ENCODE data around the gene SSH2. TPM values are rescaled to one million over a fixed set of nuclear protein-coding genes. Genes with fewer than 3 reads are reported as not detected.

SSH2 gene
- total RNA-seq, 2 experiments from 2014 or later = 37.5 to 43.5 TPM

DNA sequence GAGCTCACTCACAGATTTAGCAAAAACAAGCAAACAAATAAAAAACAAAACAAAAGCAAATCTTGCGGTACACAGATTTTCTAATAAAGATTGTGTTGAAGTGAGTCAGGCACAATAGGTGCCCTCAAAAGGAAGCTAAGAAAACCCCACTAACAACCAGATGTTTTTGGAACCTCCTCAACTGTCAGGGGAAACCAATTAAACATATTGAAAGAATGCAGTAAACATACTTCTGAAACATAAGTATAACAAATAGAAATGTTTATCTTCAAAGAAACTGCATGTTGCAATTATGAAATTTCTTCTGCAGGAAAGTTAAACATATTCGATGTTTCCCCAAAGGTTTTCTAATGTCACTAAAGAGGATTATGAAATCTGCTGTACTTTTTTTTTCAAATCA is 196.9 kb downstream of the SSH2 start:
- DNase-seq (no peak), ATAC-seq (no peak)
- H3K9me3 Mint-ChIP-seq = peaks cover 5% of the 10 kb centered on the region
- ChIA-PET POLR2A (interaction anchor here (1.2 to 2.0 kb wide), 4 partner anchors 10 to 41 kb away, joined by 3 to 12 read pairs (median 6); no protein-coding TSS in a partner anchor), CTCF (interaction anchor here (0.8 to 1.8 kb wide), 6 partner anchors 11 to 94 kb away, joined by 3 to 12 read pairs (median 4); no protein-coding TSS in a partner anchor)
- no peaks in the 10 kb centered on the region for H3K27me3 Mint-ChIP-seq
- H3K4me3 Mint-ChIP-seq = no peak overlapping the region
- peaks cover 51% of the 10 kb centered on the region for H3K4me1 Mint-ChIP-seq (ENCODE audit: low read depth)
- TF ChIP-seq, protein P1, sequence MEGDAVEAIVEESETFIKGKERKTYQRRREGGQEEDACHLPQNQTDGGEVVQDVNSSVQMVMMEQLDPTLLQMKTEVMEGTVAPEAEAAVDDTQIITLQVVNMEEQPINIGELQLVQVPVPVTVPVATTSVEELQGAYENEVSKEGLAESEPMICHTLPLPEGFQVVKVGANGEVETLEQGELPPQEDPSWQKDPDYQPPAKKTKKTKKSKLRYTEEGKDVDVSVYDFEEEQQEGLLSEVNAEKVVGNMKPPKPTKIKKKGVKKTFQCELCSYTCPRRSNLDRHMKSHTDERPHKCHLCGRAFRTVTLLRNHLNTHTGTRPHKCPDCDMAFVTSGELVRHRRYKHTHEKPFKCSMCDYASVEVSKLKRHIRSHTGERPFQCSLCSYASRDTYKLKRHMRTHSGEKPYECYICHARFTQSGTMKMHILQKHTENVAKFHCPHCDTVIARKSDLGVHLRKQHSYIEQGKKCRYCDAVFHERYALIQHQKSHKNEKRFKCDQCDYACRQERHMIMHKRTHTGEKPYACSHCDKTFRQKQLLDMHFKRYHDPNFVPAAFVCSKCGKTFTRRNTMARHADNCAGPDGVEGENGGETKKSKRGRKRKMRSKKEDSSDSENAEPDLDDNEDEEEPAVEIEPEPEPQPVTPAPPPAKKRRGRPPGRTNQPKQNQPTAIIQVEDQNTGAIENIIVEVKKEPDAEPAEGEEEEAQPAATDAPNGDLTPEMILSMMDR (IDR thresholded peaks at IDR 0.05) = no peak
- H3K36me3 Mint-ChIP-seq (ENCODE audit: low read depth) = peaks cover 28% of the 10 kb centered on the region
- peak overlapping the region; percentile 53 for H3K27ac Mint-ChIP-seq
- intact Hi-C loops (cut with micrococcal nuclease) = no loop called here

DNA sequence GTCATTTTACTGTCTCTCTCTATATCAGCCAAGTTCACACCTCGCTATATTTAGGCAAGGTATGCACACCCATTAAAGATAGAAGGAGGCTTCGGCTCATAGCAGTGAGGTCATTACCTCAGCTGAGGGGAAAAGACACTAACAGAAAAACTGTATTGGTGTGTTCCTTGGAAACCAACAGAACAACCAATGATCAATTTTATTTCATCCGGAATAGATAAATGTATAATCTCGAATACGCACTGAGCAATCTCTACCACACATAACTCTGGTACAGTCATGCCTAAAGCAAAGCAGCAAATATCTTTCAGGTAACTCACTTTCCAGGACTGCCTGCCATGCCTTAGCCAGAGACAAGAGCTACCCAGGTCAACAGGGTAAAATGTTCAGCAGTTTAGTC is 197.4 kb downstream of the SSH2 start:
- peaks cover 55% of the 10 kb centered on the region for H3K4me1 Mint-ChIP-seq (ENCODE audit: low read depth)
- TF ChIP-seq, protein P1 (IDR thresholded peaks at IDR 0.05) = no peak
- intact Hi-C loops (cut with micrococcal nuclease) = no loop called here
- H3K9me3 Mint-ChIP-seq = peaks cover 7% of the 10 kb centered on the region
- H3K36me3 Mint-ChIP-seq (ENCODE audit: low read depth) = peaks cover 31% of the 10 kb centered on the region
- POLR2A ChIA-PET = interaction anchor here (0.9 to 2.0 kb wide), 6 partner anchors 9 to 40 kb away, joined by 3 to 12 read pairs (median 4); no protein-coding TSS in a partner anchor
- H3K4me3 Mint-ChIP-seq = no peak overlapping the region
- ATAC-seq (no peak), DNase-seq (no peak)
- CTCF ChIA-PET = interaction anchor here (0.8 to 1.8 kb wide), 5 partner anchors 11 to 93 kb away, joined by 3 to 12 read pairs (median 4); no protein-coding TSS in a partner anchor
- no peaks in the 10 kb centered on the region for H3K27me3 Mint-ChIP-seq
- H3K27ac Mint-ChIP-seq = peak overlapping the region; percentile 53

DNA sequence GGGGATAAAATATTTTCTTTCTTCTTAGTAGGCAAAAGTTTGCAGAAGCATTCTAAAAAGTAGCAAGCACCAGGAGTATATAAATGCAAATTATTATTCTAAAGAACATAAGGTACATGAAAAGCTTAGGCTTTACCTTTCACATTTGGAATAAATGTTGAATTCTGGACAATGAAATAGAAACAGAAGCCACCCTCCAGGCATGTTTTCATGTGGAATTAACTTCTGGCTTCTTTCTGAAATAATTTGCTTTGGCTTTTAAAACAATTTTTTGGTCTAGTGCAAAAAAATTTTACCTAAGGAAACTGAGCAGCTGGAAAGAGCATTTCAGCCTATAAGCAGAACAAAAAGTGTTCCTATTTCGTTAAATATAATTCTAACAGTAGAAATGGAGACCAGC is 197.8 kb downstream of the SSH2 start:
- Mint-ChIP-seq H3K4me3 (no peak overlapping the region), H3K4me1 (ENCODE audit: low read depth) (peaks cover 59% of the 10 kb centered on the region), H3K9me3 (peaks cover 7% of the 10 kb centered on the region), H3K27me3 (no peaks in the 10 kb centered on the region), H3K36me3 (ENCODE audit: low read depth) (peaks cover 33% of the 10 kb centered on the region), H3K27ac (no peak overlapping the region)
- no peak for DNase-seq
- CTCF ChIA-PET = interaction anchor here (0.8 to 1.8 kb wide), 4 partner anchors 10 to 93 kb away, joined by 3 to 12 read pairs (median 4); no protein-coding TSS in a partner anchor
- intact Hi-C loops (cut with micrococcal nuclease) = no loop called here
- POLR2A ChIA-PET = interaction anchor here (0.9 to 2.0 kb wide), 7 partner anchors 9 to 40 kb away, joined by 3 to 12 read pairs (median 3); no protein-coding TSS in a partner anchor
- TF ChIP-seq, protein P1 (IDR thresholded peaks at IDR 0.05) = no peak
- no peak for ATAC-seq

DNA sequence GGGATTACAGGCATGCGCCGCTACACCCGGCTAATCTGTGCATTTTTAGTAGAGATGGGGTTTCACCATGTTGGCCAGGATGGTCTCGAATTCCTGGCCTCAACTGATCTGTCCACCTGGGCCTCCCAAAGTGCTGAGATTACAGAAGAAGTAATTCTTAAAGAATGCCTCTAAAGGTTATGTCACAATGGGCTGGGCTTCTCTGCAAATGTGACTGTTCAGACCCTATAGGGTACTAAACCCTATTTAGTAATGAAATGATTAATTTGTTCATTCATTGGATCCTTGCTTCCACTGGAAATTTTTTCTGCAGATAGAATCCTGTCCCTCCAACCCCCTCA is 198.5 kb downstream of the SSH2 start:
- Mint-ChIP-seq H3K4me1 (ENCODE audit: low read depth) (peaks cover 65% of the 10 kb centered on the region), H3K4me3 (no peak overlapping the region), H3K9me3 (peaks cover 7% of the 10 kb centered on the region), H3K27me3 (no peaks in the 10 kb centered on the region), H3K36me3 (ENCODE audit: low read depth) (peaks cover 33% of the 10 kb centered on the region), H3K27ac (no peak overlapping the region)
- DNase-seq (no peak), ATAC-seq (no peak)
- ChIA-PET CTCF (interaction anchor here (1.4 kb wide), 1 partner anchor 9 kb away, joined by 5 read pairs; no protein-coding TSS in a partner anchor), POLR2A (interaction anchor here (1.0 to 1.6 kb wide), 2 partner anchors 8 to 28 kb away, joined by 3 read pairs; no protein-coding TSS in a partner anchor)
- intact Hi-C loops (cut with micrococcal nuclease) = no loop called here
- TF ChIP-seq, protein P1 (IDR thresholded peaks at IDR 0.05) = no peak

DNA sequence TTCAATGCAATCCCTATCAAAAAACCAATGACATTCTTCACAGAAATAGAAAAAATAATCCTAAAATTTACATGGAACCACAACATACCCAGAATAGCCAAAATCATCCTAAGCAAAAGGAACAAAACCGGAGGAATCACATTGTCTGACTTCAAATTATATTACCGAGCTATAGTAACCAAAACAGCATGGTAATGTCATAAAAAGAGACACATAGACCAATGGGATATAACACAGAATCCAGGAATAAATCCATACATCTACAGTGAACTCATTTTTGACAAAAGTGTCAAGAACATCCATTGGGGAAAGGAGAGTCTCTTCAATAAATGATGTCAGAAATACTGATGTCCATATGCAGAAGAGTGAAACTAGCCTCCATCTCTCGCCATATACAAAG is 201.5 kb downstream of the SSH2 start:
- POLR2A ChIA-PET = interaction anchor here (1.0 to 1.8 kb wide), 2 partner anchors 13 to 32 kb away, joined by 4 to 6 read pairs; no protein-coding TSS in a partner anchor
- peaks cover 73% of the 10 kb centered on the region for H3K4me1 Mint-ChIP-seq (ENCODE audit: low read depth)
- H3K4me3 Mint-ChIP-seq = no peak overlapping the region
- TF ChIP-seq, protein P1 (IDR thresholded peaks at IDR 0.05) = no peak
- H3K9me3 Mint-ChIP-seq = peaks cover 10% of the 10 kb centered on the region
- H3K27me3 Mint-ChIP-seq = no peaks in the 10 kb centered on the region
- peaks cover 35% of the 10 kb centered on the region for H3K36me3 Mint-ChIP-seq (ENCODE audit: low read depth)
- CTCF ChIA-PET = no interaction called here
- peak overlapping the region; percentile 46 for H3K27ac Mint-ChIP-seq
- DNase-seq = no peak
- intact Hi-C loops (cut with micrococcal nuclease) = no loop called here
- ATAC-seq = no peak
